C4-2B (cell line): Measurements from ENCODE around the gene PPM1G.

Experiments used
- H3K27ac ChIP-seq: fragments of 450-650 bp; 2 replicates; pipeline ENCODE4 v1.5.1; 2017
- CTCF ChIP-seq: fragments of 450-650 bp; conservative IDR thresholded peaks from 2 replicates; pipeline ENCODE4 v1.5.1; 2017; ENCODE audit warnings: mild to moderate bottlenecking
- ZFX ChIP-seq: fragments of 450-650 bp; IDR thresholded peaks from 2 replicates; pipeline ENCODE4 v1.6.1; 2017

The PPM1G gene

GRCh38 chr2:27442920-27443282 is 33.5 kb upstream of the PPM1G start:
- peak overlapping the region; percentile 91 for H3K27ac ChIP-seq

GRCh38 chr2:27441958-27442919 is 32.8 kb upstream of the PPM1G start, which contains the start of gene KRTCAP3:
Gene KRTCAP3 (plus strand): TSS chr2:27442381. CDS start chr2:27442413, 32 bp downstream.
- H3K27ac ChIP-seq, result peak within 1 kb of the TSS; percentile 91
- peak; percentile 79 for TF ChIP-seq CTCF
- peak; percentile 79 for TF ChIP-seq ZFX

More at GRCh38 chr2:27442920-27443282, 33.5 kb upstream of the PPM1G start:
- peak; percentile 37; the same call in 1 of the 2 replicates for TF ChIP-seq ZFX
- no peak for TF ChIP-seq CTCF

DNA sequence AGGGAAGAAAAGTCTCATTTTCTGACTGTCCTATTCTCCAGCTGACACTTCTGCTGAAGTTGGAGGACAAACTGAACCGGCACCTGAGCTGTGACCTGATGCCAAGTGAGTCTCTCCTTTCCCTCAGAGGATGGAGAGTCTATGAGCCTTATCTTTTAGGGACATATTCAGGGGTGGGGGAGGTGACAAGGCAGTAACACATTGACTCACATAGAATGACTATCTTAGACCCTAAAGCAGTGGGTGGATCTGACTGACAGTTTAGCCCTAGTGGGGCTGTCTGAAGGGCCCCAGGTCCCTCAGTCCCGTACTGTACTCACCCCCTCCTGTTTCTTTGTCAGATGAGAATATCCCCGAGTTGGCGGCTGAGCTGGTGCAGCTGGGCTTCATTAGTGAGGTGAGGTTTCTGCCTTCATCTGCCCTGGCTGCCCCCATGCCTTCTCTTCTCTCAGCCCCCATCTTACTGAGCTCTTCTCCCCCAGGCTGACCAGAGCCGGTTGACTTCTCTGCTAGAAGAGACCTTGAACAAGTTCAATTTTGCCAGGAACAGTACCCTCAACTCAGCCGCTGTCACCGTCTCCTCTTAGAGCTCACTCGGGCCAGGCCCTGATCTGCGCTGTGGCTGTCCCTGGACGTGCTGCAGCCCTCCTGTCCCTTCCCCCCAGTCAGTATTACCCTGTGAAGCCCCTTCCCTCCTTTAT is 32.0 kb upstream of the PPM1G start:
- TF ChIP-seq ZFX (no peak), CTCF (no peak)
- H3K27ac ChIP-seq, result peak overlapping the region; percentile 91

DNA sequence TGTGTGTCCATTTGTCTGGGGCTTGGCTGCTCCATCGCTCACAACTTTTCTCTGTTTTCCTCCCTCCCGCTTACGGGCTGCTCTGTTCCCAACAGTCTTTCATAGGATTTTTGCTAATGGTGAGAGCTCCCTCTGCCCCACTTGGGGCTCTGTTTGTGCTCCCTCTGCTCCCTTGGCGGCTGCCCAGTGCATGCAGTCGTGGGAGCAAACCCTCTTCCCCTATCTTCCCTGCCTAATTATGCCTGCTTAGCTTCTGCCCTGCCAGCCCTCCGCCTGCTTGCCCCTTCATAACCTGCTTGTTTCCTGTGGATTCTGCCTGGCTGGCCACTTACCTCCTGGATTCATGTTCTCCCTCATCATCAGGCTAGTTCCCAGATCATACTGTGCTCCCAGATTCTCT is 26.2 kb upstream of the PPM1G start:
- no peak overlapping the region for H3K27ac ChIP-seq
- TF ChIP-seq CTCF (no peak), ZFX (no peak)

- TF ChIP-seq CTCF, result no peak
- TF ChIP-seq ZFX, result no peak
- H3K27ac ChIP-seq, result no peak overlapping the region
Measured at GRCh38 chr2:27431395-27431794, 22.0 kb upstream of the PPM1G start.

GRCh38 chr2:27428978-27429541 is 19.7 kb upstream of the PPM1G start:
- no peak for TF ChIP-seq CTCF
- peak; percentile 63; the same call in 1 of the 2 replicates for TF ChIP-seq ZFX
- H3K27ac ChIP-seq, result peak overlapping the region; percentile 93
